Measurements from ENCODE around the gene RAB18. TPM values are rescaled to one million over a fixed set of nuclear protein-coding genes. Genes with fewer than 3 reads are reported as not detected.

Gene RAB18
- total RNA-seq (2021; fragmentation: NEBNext Ultra II Directional; extraction: Animal tissue kit (Norgen Biotek cat#: 25700)) (69.7 and 73.7 TPM in 2 replicates), polyA plus RNA-seq (2011; rRNA removed) (7.5 and 14.7 TPM in 2 replicates), polyA minus RNA-seq (2011; rRNA and poly(A)+ RNA removed) (9.2 TPM in 2 replicates)
- 17.5 TPM for polyA plus RNA-seq (2011; cell fraction: cytosol; rRNA removed)
- 2.3 TPM for polyA plus RNA-seq (2011; cell fraction: nucleus; rRNA removed)
- polyA plus RNA-seq (2012, experiment 1 of 2): 24.4 to 61.8 TPM (median 30.3 TPM) in 4 replicates
- 2.0 TPM for polyA plus RNA-seq (2012, experiment 2 of 2)
- 32.5 TPM for polyA plus RNA-seq (2013, experiment 1 of 2)
- polyA plus RNA-seq (2013, experiment 2 of 2): 33.4 TPM
- polyA minus RNA-seq (2011; cell fraction: cytosol; rRNA and poly(A)+ RNA removed): 14.9 TPM
- 16.3 TPM for polyA minus RNA-seq (2011; cell fraction: nucleus; rRNA and poly(A)+ RNA removed)
- long read RNA-seq, experiment 1, full-length matches to known transcripts: 25 of 58 reads
- long read RNA-seq, experiment 1, partial matches to known transcripts: 16 of 58 reads
- long read RNA-seq, experiment 1, other reads (novel, unspliced or antisense): 17 of 58 reads
- long read RNA-seq, experiment 2, full-length matches to known transcripts: 180 of 189 reads
- long read RNA-seq, experiment 2, partial matches to known transcripts: 2 of 189 reads
- long read RNA-seq, experiment 2, other reads (novel, unspliced or antisense): 7 of 189 reads

GRCh38 chr10:27504007-27504807, at the start of gene RAB18:
TSS of gene RAB18 (plus strand) at chr10:27504304. CDS start at chr10:27504370, 66 bp downstream.
- Histone ChIP-seq H2BK12ac (ENCODE audit: low read depth, low read length) (no peak within 1 kb of the TSS; the same call in 1 of the 2 replicates), H2BK120ac (replicated peaks; ENCODE audit: low read depth, low read length) (no peak within 1 kb of the TSS), H3K36me3 (ENCODE audit: control insufficient read depth in 2 of 4, insufficient read depth in 4 of 4, low read length in 3 of 4) (no peaks in the 10 kb centered on the region), H2BK5ac (ENCODE audit: low read depth, low read length) (peak within 1 kb of the TSS; percentile 92), H3K27me3 (replicated peaks in 1 of 4; ENCODE audit: control insufficient read depth in 3 of 4, extremely low read depth in 1 of 4, insufficient read depth in 3 of 4, low read length in 3 of 4) (no peaks in the 10 kb centered on the region), H3K56ac (replicated peaks; ENCODE audit: insufficient read length, low read depth, low read length) (no peak within 1 kb of the TSS), H3K4ac (replicated peaks; ENCODE audit: insufficient read length, low read depth, low read length) (no peak within 1 kb of the TSS), H3K79me1 (ENCODE audit: low read depth, low read length) (no peaks in the 10 kb centered on the region), H4K5ac (ENCODE audit: insufficient read length, low read depth, low read length) (peak within 1 kb of the TSS; percentile 27), H3K4me3 (ENCODE audit: extremely low read depth in 1 of 4, insufficient read depth in 2 of 4, low read depth in 3 of 4, low read length in 4 of 4) (peak within 1 kb of the TSS; percentile 76 to 89 (median 82)), H3K79me2 (ENCODE audit: control insufficient read depth in 1 of 2, insufficient read depth in 2 of 2, low read length in 2 of 2) (peaks cover 5 to 45% of the 10 kb centered on the region in 2 experiments; a peak in 3 of 4 replicates), H3K14ac (ENCODE audit: insufficient read length) (no peak within 1 kb of the TSS), H4K20me1 (replicated peaks in 1 of 2; ENCODE audit: control insufficient read depth in 1 of 2, insufficient read depth in 2 of 2, low read length in 2 of 2) (no peaks in the 10 kb centered on the region), H3K23ac (ENCODE audit: insufficient read length) (no peak within 1 kb of the TSS), H3K18ac (ENCODE audit: extremely low read depth, low read length) (peak within 1 kb of the TSS; percentile 89; the same call in 1 of the 2 replicates), H2AK5ac (ENCODE audit: low read depth, low read length) (no peak within 1 kb of the TSS), H3K4me1 (replicated peaks in 1 of 4; ENCODE audit: control insufficient read depth in 3 of 4, insufficient read depth in 4 of 4, low read length in 3 of 4) (no peaks in the 10 kb centered on the region), H3K27ac (ENCODE audit: low read depth, low read length) (peak within 1 kb of the TSS; percentile 46; the same call in 1 of the 2 replicates), H4K8ac (ENCODE audit: extremely low read depth, insufficient read depth, low read length) (no peak within 1 kb of the TSS; the same call in 1 of the 2 replicates), H3K4me2 (ENCODE audit: insufficient read depth in 1 of 2, low read depth in 2 of 2, low read length in 2 of 2) (peak within 1 kb of the TSS; percentile 55 to 76), H3K23me2 (ENCODE audit: low read depth, low read length) (no peaks in the 10 kb centered on the region), H3K9me3 (ENCODE audit: insufficient read depth in 2 of 2, low read depth in 1 of 2, low read length in 1 of 2) (no peaks in the 10 kb centered on the region), H2AFZ (ENCODE audit: low read length) (peak within 1 kb of the TSS; percentile 97), H2BK20ac (ENCODE audit: low read length) (no peak within 1 kb of the TSS), H4K91ac (replicated peaks; ENCODE audit: insufficient read length, low read length) (peak within 1 kb of the TSS; percentile 72), H2BK15ac (ENCODE audit: low read length) (0 out of 2 replicates have a peak within 1 kb of the TSS, but pooled peaks have one; percentile 72), H3K9ac (replicated peaks in 1 of 4; ENCODE audit: extremely low read depth in 1 of 4, low read depth in 3 of 4, low read length in 3 of 4) (peak within 1 kb of the TSS; percentile 60 to 96 (median 82))
- peak; percentile 76 for FAIRE-seq
- ChIA-PET CTCF (ENCODE audit: partially characterized antibody) (interaction anchor here (0.6 to 1.5 kb wide), 5 partner anchors 21 to 512 kb away, joined by 3 to 4 read pairs (median 3); no protein-coding TSS in a partner anchor), POLR2A (ENCODE audit: partially characterized antibody) (interaction anchor here (0.6 to 1.6 kb wide), 5 partner anchors 9 to 242 kb away, joined by 3 to 6 read pairs (median 4); no protein-coding TSS in a partner anchor)
- peak; percentile 92 to 97 for DNase-seq (ENCODE audit: low read depth in 1 of 2, low spot score in 2 of 2)
- WGBS, 2 experiments (ENCODE audit: extremely low coverage in 1 of 2, insufficient coverage in 1 of 2, insufficient read length in 1 of 2, insufficient replicate concordance in 2 of 2, low coverage in 1 of 2, low lambda C conversion rate in 2 of 2, missing lambda C conversion rate in 1 of 2): 1% methylated on average over 50 of the region's 71 CpGs; no CpG with 5 or more reads in 1 of the 2 experiments
- TF ChIP-seq CBX5 (IDR thresholded peaks at IDR 0.05; ENCODE audit: low read depth, low read length) (no peak), MAFK (IDR thresholded peaks at IDR 0.05; ENCODE audit: low read depth, low read length) (no peak), POLR2AphosphoS5 (IDR thresholded peaks at IDR 0.05; ENCODE audit: low read depth, low read length) (peak; percentile 93), TAF7 (optimal IDR thresholded peaks at IDR 0.05; ENCODE audit: borderline replicate concordance, low read depth, low read length) (no peak), TBP (IDR thresholded peaks at IDR 0.05; ENCODE audit: low read depth, low read length) (peak; percentile 81), CBX8 (IDR thresholded peaks at IDR 0.05; ENCODE audit: borderline replicate concordance, low read depth, low read length) (no peak), KDM1A (IDR thresholded peaks at IDR 0.05; ENCODE audit: borderline replicate concordance, low read length) (no peak)
